G401 (cell line): ENCODE results near the gene ZFAND6. TPM values are rescaled to one million over a fixed set of nuclear protein-coding genes. Genes with fewer than 3 reads are reported as not detected.

Source experiments
- DNase-seq: peaks from one replicate; pipeline ENCODE4 v3.0.0-alpha.2; 2015; ENCODE audit warnings: low spot score
- in situ Hi-C: cut with HindIII; loops from 2 replicates; pipeline ENCODE4 v1.10.0; 2016; ENCODE audit warnings: low sequenced_read_pairs, mixed read lengths
- total RNA-seq: library from RNA; depleted of rRNA; stranded (reverse); fragments of >200 nt; shearing (Covaris generic); gene quantifications from 2 replicates; pipeline ENCODE4 v1.2.3, GENCODE V29; 2014

The ZFAND6 gene
- total RNA-seq, 1 experiment from 2014 or later: 196 TPM

GRCh38 chr15:80159301-80159700 lies 99.8 kb downstream of the ZFAND6 start:
- DNase-seq: no peak
- in situ Hi-C loops: no loop called here

GRCh38 chr15:80159811-80160569 lies 100.5 kb downstream of the ZFAND6 start:
- in situ Hi-C loops: no loop called here

GRCh38 chr15:80160570-80161156 lies 101.2 kb downstream of the ZFAND6 start:
- DNase-seq: no peak
- in situ Hi-C loops: no loop called here

More at GRCh38 chr15:80159811-80160569, 100.5 kb downstream of the ZFAND6 start:
- no peak for DNase-seq

- in situ Hi-C loops: no loop called here
Measured at GRCh38 chr15:80161468-80162016, 102.1 kb downstream of the ZFAND6 start.

GRCh38 chr15:80162059-80162554 lies 102.6 kb downstream of the ZFAND6 start:
- in situ Hi-C loops: no loop called here
- no peak for DNase-seq

More at GRCh38 chr15:80161468-80162016, 102.1 kb downstream of the ZFAND6 start:
- no peak for DNase-seq

- DNase-seq: no peak
- in situ Hi-C loops: no loop called here
Measured at GRCh38 chr15:80163217-80163616, 103.7 kb downstream of the ZFAND6 start.

- in situ Hi-C loops: no loop called here
Measured at GRCh38 chr15:80163897-80164296, 104.4 kb downstream of the ZFAND6 start.

GRCh38 chr15:80167936-80168335 lies 108.5 kb downstream of the ZFAND6 start:
- in situ Hi-C loops: no loop called here
- no peak for DNase-seq

More at GRCh38 chr15:80163897-80164296, 104.4 kb downstream of the ZFAND6 start:
- no peak for DNase-seq

- in situ Hi-C loops: no loop called here
- no peak for DNase-seq
Measured at GRCh38 chr15:80168421-80168820, 108.9 kb downstream of the ZFAND6 start.

GRCh38 chr15:80169768-80170357 lies 110.4 kb downstream of the ZFAND6 start:
- DNase-seq: no peak
- in situ Hi-C loops: no loop called here

- in situ Hi-C loops: no loop called here
Measured at GRCh38 chr15:80170596-80170995, 111.1 kb downstream of the ZFAND6 start.

GRCh38 chr15:80171787-80172186 lies 112.3 kb downstream of the ZFAND6 start:
- in situ Hi-C loops: no loop called here
- DNase-seq: no peak

More at GRCh38 chr15:80170596-80170995, 111.1 kb downstream of the ZFAND6 start:
- no peak for DNase-seq

GRCh38 chr15:80172401-80172800 lies 112.9 kb downstream of the ZFAND6 start:
- no peak for DNase-seq
- in situ Hi-C loops: no loop called here

GRCh38 chr15:80173022-80173759 lies 113.7 kb downstream of the ZFAND6 start:
- in situ Hi-C loops: no loop called here
- peak; percentile 57 for DNase-seq

- no peak for DNase-seq
- in situ Hi-C loops: no loop called here
Measured at GRCh38 chr15:80174017-80174746, 114.7 kb downstream of the ZFAND6 start.

GRCh38 chr15:80175436-80175835 lies 116.0 kb downstream of the ZFAND6 start:
- in situ Hi-C loops: no loop called here
- DNase-seq: no peak

GRCh38 chr15:80176443-80176842 lies 117.0 kb downstream of the ZFAND6 start:
- in situ Hi-C loops: no loop called here
- no peak for DNase-seq

- in situ Hi-C loops: no loop called here
- DNase-seq: no peak
Measured at GRCh38 chr15:80177156-80177555, 117.7 kb downstream of the ZFAND6 start.
